GM19372 (cell line): ENCODE data around the gene LRRC37A.
"Not testable (repeated sequence)": the region's sequence is repeated elsewhere in the genome, so short reads cannot be mapped to it uniquely, and the experiment has no call there.

Source experiments
- ATAC-seq: cut with Tn5 transposase; IDR thresholded peaks from one replicate; pipeline ENCODE4 v1.9.1; 2021; ENCODE audit warnings: mild to moderate bottlenecking, low read depth, moderate library complexity; ENCODE audit not compliant: unreplicated experiment

The LRRC37A gene

GRCh38 chr17:46294831-46295230, at the start of gene LRRC37A:
TSS of gene LRRC37A (plus strand) at chr17:46295131. CDS start at chr17:46295134, 3 bp downstream.
- not testable (repeated sequence) for ATAC-seq

GRCh38 chr17:46249153-46249552, 45.8 kb upstream of the LRRC37A start:
- ATAC-seq: not testable (repeated sequence)

GRCh38 chr17:46252804-46253203, 42.1 kb upstream of the LRRC37A start:
- not testable (repeated sequence) for ATAC-seq

GRCh38 chr17:46253722-46254121, 41.2 kb upstream of the LRRC37A start:
- ATAC-seq: not testable (repeated sequence)

GRCh38 chr17:46254215-46254614, 40.7 kb upstream of the LRRC37A start:
- not testable (repeated sequence) for ATAC-seq

- not testable (repeated sequence) for ATAC-seq
Measured at GRCh38 chr17:46256369-46256768, 38.6 kb upstream of the LRRC37A start.

GRCh38 chr17:46259845-46260661, 34.9 kb upstream of the LRRC37A start:
- not testable (repeated sequence) for ATAC-seq

GRCh38 chr17:46262271-46262670, 32.7 kb upstream of the LRRC37A start:
- no peak for ATAC-seq

GRCh38 chr17:46264456-46265198, 30.3 kb upstream of the LRRC37A start:
- ATAC-seq: no peak

- ATAC-seq: not testable (repeated sequence)
Measured at GRCh38 chr17:46266063-46266655, 28.8 kb upstream of the LRRC37A start.

- ATAC-seq: peak; percentile 85
Measured at GRCh38 chr17:46266656-46267544, 28.0 kb upstream of the LRRC37A start.

GRCh38 chr17:46270032-46270431, 24.9 kb upstream of the LRRC37A start:
- no peak for ATAC-seq

- ATAC-seq: no peak
Measured at GRCh38 chr17:46273541-46274236, 21.2 kb upstream of the LRRC37A start.

- ATAC-seq: no peak
Measured at GRCh38 chr17:46274238-46274637, 20.7 kb upstream of the LRRC37A start.

GRCh38 chr17:46276728-46277479, 18.0 kb upstream of the LRRC37A start:
- ATAC-seq: not testable (repeated sequence)

GRCh38 chr17:46281336-46281735, 13.6 kb upstream of the LRRC37A start:
- not testable (repeated sequence) for ATAC-seq

- not testable (repeated sequence) for ATAC-seq
Measured at GRCh38 chr17:46282635-46283034, 12.3 kb upstream of the LRRC37A start.

GRCh38 chr17:46284467-46284866, 10.5 kb upstream of the LRRC37A start:
- ATAC-seq: not testable (repeated sequence)

GRCh38 chr17:46285500-46285899, 9.4 kb upstream of the LRRC37A start:
- ATAC-seq: not testable (repeated sequence)
